Inflammatory macrophage treated with lipopolysaccharide for 4 hours (primary cell): ENCODE results near the gene FCSK.

Experiments used
- DNase-seq: peaks from one replicate; pipeline ENCODE4 v3.0.0-alpha.2; 2020

The FCSK gene

DNA sequence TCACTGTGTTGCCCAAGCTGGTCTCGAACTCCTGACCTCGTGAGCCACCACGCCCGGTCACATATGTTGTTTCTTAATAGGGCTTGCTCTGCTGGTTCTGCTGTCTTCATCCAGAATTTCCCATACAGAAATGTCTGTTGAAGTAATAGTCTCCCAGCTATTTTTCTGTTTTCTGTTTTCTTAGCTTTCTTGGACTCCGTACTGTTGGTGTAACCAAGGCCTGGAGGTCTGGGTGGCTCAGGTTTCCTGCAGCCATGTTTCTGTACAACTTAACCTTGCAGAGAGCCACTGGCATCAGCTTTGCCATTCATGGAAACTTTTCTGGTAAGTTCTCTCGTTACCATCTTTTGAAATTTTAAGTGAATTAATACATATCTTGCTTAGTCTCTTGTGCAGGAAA, 72.0 kb downstream of the FCSK start:
- DNase-seq: peak; percentile 21

DNA sequence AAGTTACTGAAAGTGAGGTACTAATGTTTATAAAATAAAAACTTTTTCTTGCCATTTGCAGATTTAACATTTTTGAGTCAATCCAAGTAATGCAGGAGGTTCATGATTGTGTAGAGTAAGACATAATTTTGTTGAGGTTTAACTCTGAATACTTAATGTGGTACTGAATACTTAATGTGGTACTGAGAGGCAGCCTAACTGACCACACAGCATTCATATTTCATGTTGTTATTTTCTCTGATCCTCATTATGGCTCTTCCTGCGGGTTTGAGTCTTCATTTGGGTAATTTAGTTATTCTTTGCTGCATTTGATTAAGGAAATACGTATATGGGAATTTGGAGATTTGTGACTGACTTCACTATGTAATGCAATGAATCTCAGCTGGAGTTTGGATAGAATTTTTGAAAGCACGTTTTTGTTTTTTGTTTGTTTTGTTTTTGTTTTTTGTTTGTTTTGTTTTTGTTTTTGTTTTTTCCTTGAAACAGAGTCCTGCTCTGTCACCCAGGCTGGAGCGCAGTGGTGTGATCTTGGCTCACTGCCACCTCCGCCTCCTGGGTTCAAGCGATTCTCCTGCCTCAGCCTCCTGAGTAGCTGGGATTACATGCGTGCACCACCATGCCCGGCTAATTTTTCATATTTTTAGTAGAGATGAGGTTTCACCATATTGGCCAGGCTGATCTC, 73.1 kb downstream of the FCSK start:
- no peak for DNase-seq

DNA sequence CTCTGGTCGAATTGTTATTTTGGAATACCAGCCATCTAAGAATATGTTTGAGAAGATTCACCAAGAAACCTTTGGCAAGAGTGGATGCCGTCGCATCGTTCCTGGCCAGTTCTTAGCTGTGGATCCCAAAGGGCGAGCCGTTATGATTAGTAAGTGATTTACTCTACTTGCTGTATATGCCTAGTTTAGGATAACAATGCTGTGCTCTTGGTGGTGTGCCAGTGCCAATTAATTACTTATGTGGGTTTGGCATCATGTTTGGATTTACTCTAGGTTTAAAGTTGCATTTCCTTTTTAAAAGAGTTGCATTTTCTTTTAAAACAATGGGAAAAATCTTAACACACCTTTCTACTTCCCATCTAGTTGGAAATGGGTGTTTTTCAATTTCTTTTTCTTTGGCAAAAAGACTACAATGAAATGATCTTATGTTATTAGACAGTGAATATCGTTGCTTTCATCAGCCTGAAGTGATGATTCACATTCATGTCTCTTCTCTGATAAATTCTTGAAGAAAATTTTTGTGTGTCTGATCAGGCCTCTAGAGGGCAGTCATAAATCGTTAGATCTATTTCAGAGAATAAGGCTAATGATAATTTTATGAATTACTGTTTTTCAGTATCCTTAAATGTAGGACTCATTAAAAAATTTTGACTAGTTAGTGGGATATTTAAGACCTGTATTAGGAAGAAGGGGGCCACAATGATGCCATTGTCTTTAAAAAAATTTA, 74.8 kb downstream of the FCSK start:
- DNase-seq: peak; percentile 62
